Lower leg skin (tissue), 3 donors: ENCODE data around the gene APEH.

ENCODE experiments used
- POLR2A ChIP-seq, 2 donors: fragments of 450-650 bp; IDR thresholded peaks; one replicate each; pipeline ENCODE4 v1.6.1; 2016 to 2017; ENCODE audit warnings: antibody characterized with exemption in 2 of 2, mild to moderate bottlenecking in 1 of 2, moderate library complexity in 1 of 2
- TF ChIP-seq, protein P1 (sequence below), 3 donors: fragments of 450-650 bp; IDR thresholded peaks; one replicate each; pipeline ENCODE4 v1.5.1; 2016; ENCODE audit warnings: antibody characterized with exemption in 3 of 3, mild to moderate bottlenecking in 3 of 3, moderate library complexity in 2 of 3

DNA sequence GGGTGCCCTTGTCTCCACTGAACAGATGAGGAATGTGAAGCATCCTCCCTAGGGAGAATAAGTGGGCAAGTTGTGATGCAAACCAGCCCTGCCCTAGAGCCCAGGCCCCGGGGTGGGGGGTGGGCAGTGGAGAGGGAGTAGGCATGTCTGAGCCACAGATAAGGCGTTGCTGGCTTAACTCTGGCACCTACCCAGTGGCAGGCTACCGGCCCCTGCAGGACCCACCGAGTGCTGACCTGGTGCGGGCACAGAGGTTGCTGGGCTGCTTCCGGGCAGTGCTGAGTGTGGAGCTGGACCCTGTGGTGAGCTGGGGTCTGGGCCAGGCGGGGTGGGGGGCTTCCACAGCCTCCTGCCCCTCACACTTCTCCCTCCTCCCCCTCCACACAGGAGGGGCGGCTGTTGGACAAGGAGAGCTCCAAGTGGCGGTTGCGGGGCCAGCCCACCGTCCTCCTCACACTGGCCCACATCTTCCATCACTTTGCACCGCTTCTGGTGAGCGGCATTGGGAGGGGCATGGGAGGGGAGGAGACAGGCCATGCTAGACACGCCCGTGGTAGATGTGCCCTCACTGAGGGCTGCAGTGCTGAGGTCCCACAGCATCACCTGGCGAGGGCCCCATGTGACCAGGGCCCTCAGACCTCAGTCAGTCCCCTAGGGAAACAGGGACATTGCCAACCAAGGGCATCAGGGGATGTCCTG, 25.3 kb downstream of the APEH start:
- TF ChIP-seq, protein P1, sequence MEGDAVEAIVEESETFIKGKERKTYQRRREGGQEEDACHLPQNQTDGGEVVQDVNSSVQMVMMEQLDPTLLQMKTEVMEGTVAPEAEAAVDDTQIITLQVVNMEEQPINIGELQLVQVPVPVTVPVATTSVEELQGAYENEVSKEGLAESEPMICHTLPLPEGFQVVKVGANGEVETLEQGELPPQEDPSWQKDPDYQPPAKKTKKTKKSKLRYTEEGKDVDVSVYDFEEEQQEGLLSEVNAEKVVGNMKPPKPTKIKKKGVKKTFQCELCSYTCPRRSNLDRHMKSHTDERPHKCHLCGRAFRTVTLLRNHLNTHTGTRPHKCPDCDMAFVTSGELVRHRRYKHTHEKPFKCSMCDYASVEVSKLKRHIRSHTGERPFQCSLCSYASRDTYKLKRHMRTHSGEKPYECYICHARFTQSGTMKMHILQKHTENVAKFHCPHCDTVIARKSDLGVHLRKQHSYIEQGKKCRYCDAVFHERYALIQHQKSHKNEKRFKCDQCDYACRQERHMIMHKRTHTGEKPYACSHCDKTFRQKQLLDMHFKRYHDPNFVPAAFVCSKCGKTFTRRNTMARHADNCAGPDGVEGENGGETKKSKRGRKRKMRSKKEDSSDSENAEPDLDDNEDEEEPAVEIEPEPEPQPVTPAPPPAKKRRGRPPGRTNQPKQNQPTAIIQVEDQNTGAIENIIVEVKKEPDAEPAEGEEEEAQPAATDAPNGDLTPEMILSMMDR (IDR thresholded peaks at IDR 0.05): no peak
- no peak for TF ChIP-seq POLR2A (IDR thresholded peaks at IDR 0.05)
